ENCODE data around the gene MADD.

GRCh38 chr11:47269002-47269828 lies 718 bp upstream of the MADD start:
- TF ChIP-seq, protein P1, sequence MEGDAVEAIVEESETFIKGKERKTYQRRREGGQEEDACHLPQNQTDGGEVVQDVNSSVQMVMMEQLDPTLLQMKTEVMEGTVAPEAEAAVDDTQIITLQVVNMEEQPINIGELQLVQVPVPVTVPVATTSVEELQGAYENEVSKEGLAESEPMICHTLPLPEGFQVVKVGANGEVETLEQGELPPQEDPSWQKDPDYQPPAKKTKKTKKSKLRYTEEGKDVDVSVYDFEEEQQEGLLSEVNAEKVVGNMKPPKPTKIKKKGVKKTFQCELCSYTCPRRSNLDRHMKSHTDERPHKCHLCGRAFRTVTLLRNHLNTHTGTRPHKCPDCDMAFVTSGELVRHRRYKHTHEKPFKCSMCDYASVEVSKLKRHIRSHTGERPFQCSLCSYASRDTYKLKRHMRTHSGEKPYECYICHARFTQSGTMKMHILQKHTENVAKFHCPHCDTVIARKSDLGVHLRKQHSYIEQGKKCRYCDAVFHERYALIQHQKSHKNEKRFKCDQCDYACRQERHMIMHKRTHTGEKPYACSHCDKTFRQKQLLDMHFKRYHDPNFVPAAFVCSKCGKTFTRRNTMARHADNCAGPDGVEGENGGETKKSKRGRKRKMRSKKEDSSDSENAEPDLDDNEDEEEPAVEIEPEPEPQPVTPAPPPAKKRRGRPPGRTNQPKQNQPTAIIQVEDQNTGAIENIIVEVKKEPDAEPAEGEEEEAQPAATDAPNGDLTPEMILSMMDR (conservative IDR thresholded peaks at IDR 0.05; ENCODE audit: low read depth, low read length) = no peak
- TF ChIP-seq EZH2 (IDR thresholded peaks at IDR 0.05; ENCODE audit: low read length, unreplicated experiment) = no peak
- TF ChIP-seq EZH2phosphoT487 (IDR thresholded peaks at IDR 0.05; ENCODE audit: borderline replicate concordance, low read length) = no peak
